Activated T-cell treated with anti-CD3 and anti-CD28 coated beads, Interleukin-2, amount 50 U/mL, for 48 hours (primary cell): ENCODE measurements around the gene FKBP6.
"Not testable (repeated sequence)": the region's sequence is repeated elsewhere in the genome, so short reads cannot be mapped to it uniquely, and the experiment has no call there.

Experiments used
- DNase-seq, 2 experiments: peaks; one replicate each; pipeline ENCODE4 v3.0.0-alpha.2; 2020

The FKBP6 gene

GRCh38 chr7:73358590-73359275 lies 30.8 kb downstream of the FKBP6 start:
- DNase-seq: no peak

GRCh38 chr7:73359306-73359705 lies 31.3 kb downstream of the FKBP6 start:
- DNase-seq: no peak

GRCh38 chr7:73359746-73360375 lies 31.9 kb downstream of the FKBP6 start:
- DNase-seq: no peak

GRCh38 chr7:73360590-73360989 lies 32.6 kb downstream of the FKBP6 start:
- not testable (repeated sequence) for DNase-seq

GRCh38 chr7:73363225-73364005 lies 35.5 kb downstream of the FKBP6 start:
- no peak for DNase-seq

GRCh38 chr7:73364006-73364728 lies 36.2 kb downstream of the FKBP6 start:
- DNase-seq: no peak

GRCh38 chr7:73366127-73366526 lies 38.2 kb downstream of the FKBP6 start:
- DNase-seq: no peak

GRCh38 chr7:73366990-73367389 lies 39.0 kb downstream of the FKBP6 start:
- DNase-seq: no peak

GRCh38 chr7:73369009-73369408 lies 41.0 kb downstream of the FKBP6 start:
- no peak for DNase-seq

GRCh38 chr7:73369622-73370021 lies 41.7 kb downstream of the FKBP6 start:
- no peak for DNase-seq

GRCh38 chr7:73373741-73374140 lies 45.8 kb downstream of the FKBP6 start:
- no peak for DNase-seq

- not testable (repeated sequence) for DNase-seq
Measured at GRCh38 chr7:73376262-73376661, 48.3 kb downstream of the FKBP6 start.

- no peak for DNase-seq
Measured at GRCh38 chr7:73376671-73377412, 48.9 kb downstream of the FKBP6 start.

GRCh38 chr7:73377413-73378200 lies 49.6 kb downstream of the FKBP6 start:
- DNase-seq: not testable (repeated sequence)

GRCh38 chr7:73382934-73383503 lies 55.1 kb downstream of the FKBP6 start:
- DNase-seq: no peak

GRCh38 chr7:73387221-73387828 lies 59.4 kb downstream of the FKBP6 start:
- DNase-seq: no peak

GRCh38 chr7:73387908-73388414 lies 60.0 kb downstream of the FKBP6 start:
- no peak for DNase-seq

- DNase-seq: no peak
Measured at GRCh38 chr7:73391396-73391795, 63.4 kb downstream of the FKBP6 start.

- no peak for DNase-seq
Measured at GRCh38 chr7:73394422-73394821, 66.5 kb downstream of the FKBP6 start.
